ENCODE measurements around the gene RBM3. TPM values are rescaled to one million over a fixed set of nuclear protein-coding genes. Genes with fewer than 3 reads are reported as not detected.
A peak's percentile ranks its signal among the peaks of the same experiment; 100 is the strongest.
"Not testable (repeated sequence)": the region's sequence is repeated elsewhere in the genome, so short reads cannot be mapped to it uniquely, and the experiment has no call there.

The RBM3 gene
- total RNA-seq, 1 experiment from 2014 or later: 375 TPM

- no peak overlapping the region for H3K4me2 ChIP-seq (ENCODE audit: low read length)
- no TSS peak for BruUV-seq (replicated peaks)
- ATAC-seq: no peak
- H3K27me3 ChIP-seq (ENCODE audit: low read length): no peaks in the 10 kb centered on the region
- no peaks in the 10 kb centered on the region for H3K79me2 ChIP-seq (ENCODE audit: low read length)
- no peak overlapping the region for H3K27ac ChIP-seq (ENCODE audit: low read length)
- no peak overlapping the region for H3K9ac ChIP-seq (ENCODE audit: low read length)
- CTCF ChIA-PET: no interaction called here
- no peaks in the 10 kb centered on the region for H3K36me3 ChIP-seq (ENCODE audit: low read depth, low read length)
- TF ChIP-seq EZH2 (IDR thresholded peaks at IDR 0.05; ENCODE audit: low read length, unreplicated experiment): no peak
- no peak for TF ChIP-seq CTCF (conservative IDR thresholded peaks at IDR 0.05; ENCODE audit: low read depth, low read length)
- TF ChIP-seq EZH2phosphoT487 (IDR thresholded peaks at IDR 0.05; ENCODE audit: borderline replicate concordance, low read length): no peak
- intact Hi-C loops (cut with micrococcal nuclease): no loop called here
- no peak for DNase-seq
- H2AFZ ChIP-seq (ENCODE audit: low read length): no peak overlapping the region
- H3F3A ChIP-seq (ENCODE audit: low read length, unreplicated experiment): no peaks in the 10 kb centered on the region
- H3K4me3 ChIP-seq (ENCODE audit: low read length): no peak overlapping the region
- H4K20me1 ChIP-seq (ENCODE audit: low read length): no peaks in the 10 kb centered on the region
- H3K9me3 ChIP-seq (ENCODE audit: low read length): no peaks in the 10 kb centered on the region
- H3K9me2 ChIP-seq (replicated peaks; ENCODE audit: low read length): no peaks in the 10 kb centered on the region
- H3K4me1 ChIP-seq (ENCODE audit: insufficient read depth, low read length): no peaks in the 10 kb centered on the region
- POLR2A ChIA-PET (ENCODE audit: unreplicated experiment): no interaction called here
Measured at GRCh38 chrX:48548871-48549270, 25.4 kb upstream of the RBM3 start.

- H3K4me2 ChIP-seq (ENCODE audit: low read length); ATAC-seq; H3K79me2 ChIP-seq (ENCODE audit: low read length); H3K9me2 ChIP-seq (replicated peaks; ENCODE audit: low read length); H3K4me1 ChIP-seq (ENCODE audit: insufficient read depth, low read length); DNase-seq; H2AFZ ChIP-seq (ENCODE audit: low read length); H3K4me3 ChIP-seq (ENCODE audit: low read length); H4K20me1 ChIP-seq (ENCODE audit: low read length); CTCF ChIA-PET; intact Hi-C loops (cut with micrococcal nuclease); H3K27ac ChIP-seq (ENCODE audit: low read length); H3K27me3 ChIP-seq (ENCODE audit: low read length); BruUV-seq (replicated peaks); H3F3A ChIP-seq (ENCODE audit: low read length, unreplicated experiment); H3K9ac ChIP-seq (ENCODE audit: low read length); POLR2A ChIA-PET (ENCODE audit: unreplicated experiment); H3K9me3 ChIP-seq (ENCODE audit: low read length): not testable (repeated sequence)
- peaks cover 23% of the 10 kb centered on the region for H3K36me3 ChIP-seq (ENCODE audit: low read depth, low read length)
Measured at GRCh38 chrX:48555731-48556325, 18.5 kb upstream of the RBM3 start.

GRCh38 chrX:48558271-48558670 is 16.0 kb upstream of the RBM3 start:
- no peaks in the 10 kb centered on the region for H3K79me2 ChIP-seq (ENCODE audit: low read length)
- H4K20me1 ChIP-seq (ENCODE audit: low read length): no peaks in the 10 kb centered on the region
- intact Hi-C loops (cut with micrococcal nuclease): no loop called here
- H3K4me2 ChIP-seq (ENCODE audit: low read length): no peak overlapping the region
- no peak overlapping the region for H3K9ac ChIP-seq (ENCODE audit: low read length)
- H3K4me1 ChIP-seq (ENCODE audit: insufficient read depth, low read length): peaks cover 4% of the 10 kb centered on the region; the same call in 1 of the 2 replicates
- BruUV-seq (replicated peaks): no TSS peak
- no peak overlapping the region for H3K4me3 ChIP-seq (ENCODE audit: low read length)
- DNase-seq (peak; percentile 89), ATAC-seq (peak; percentile 99)
- H2AFZ ChIP-seq (ENCODE audit: low read length): no peak overlapping the region
- H3K9me3 ChIP-seq (ENCODE audit: low read length): no peaks in the 10 kb centered on the region
- CTCF ChIA-PET: interaction anchor here (0.6 kb wide), 1 partner anchor 19 kb away, joined by 7 read pairs; the partner anchor contains the start of gene TBC1D25
- H3K9me2 ChIP-seq (replicated peaks; ENCODE audit: low read length): no peaks in the 10 kb centered on the region
- H3F3A ChIP-seq (ENCODE audit: low read length, unreplicated experiment): no peaks in the 10 kb centered on the region
- H3K36me3 ChIP-seq (ENCODE audit: low read depth, low read length): peaks cover 23% of the 10 kb centered on the region
- H3K27ac ChIP-seq (ENCODE audit: low read length): peak overlapping the region; percentile 62
- no peaks in the 10 kb centered on the region for H3K27me3 ChIP-seq (ENCODE audit: low read length)
- no peak for TF ChIP-seq EZH2phosphoT487 (IDR thresholded peaks at IDR 0.05; ENCODE audit: borderline replicate concordance, low read length)
- no peak for TF ChIP-seq EZH2 (IDR thresholded peaks at IDR 0.05; ENCODE audit: low read length, unreplicated experiment)
- no peak for TF ChIP-seq CTCF (conservative IDR thresholded peaks at IDR 0.05; ENCODE audit: low read depth, low read length)
- POLR2A ChIA-PET (ENCODE audit: unreplicated experiment): no interaction called here
